ENCODE measurements around the gene OR10H1.
"Not testable (repeated sequence)": the region's sequence is repeated elsewhere in the genome, so short reads cannot be mapped to it uniquely, and the experiment has no call there.

OR10H1 gene

DNA sequence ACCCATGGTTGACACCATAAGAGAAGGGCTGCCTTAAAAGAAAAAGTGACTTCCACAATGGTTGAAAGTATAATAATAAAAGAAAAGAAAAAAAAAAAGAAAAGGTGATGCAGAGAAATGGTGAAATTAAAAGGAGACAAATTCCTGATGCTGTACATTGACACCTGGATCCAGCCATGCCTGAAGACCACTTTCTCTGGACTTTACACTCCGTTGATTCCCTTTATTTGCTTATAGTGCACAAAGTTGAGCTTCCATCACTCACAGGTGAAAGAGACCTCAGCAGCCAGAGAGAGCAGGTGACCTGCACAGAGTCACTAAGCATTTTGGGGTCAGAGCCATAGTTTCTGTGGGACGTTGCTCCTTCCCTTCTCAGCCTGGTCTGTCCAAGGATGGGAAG is 40.2 kb downstream of the OR10H1 start:
- FAIRE-seq = no peak

DNA sequence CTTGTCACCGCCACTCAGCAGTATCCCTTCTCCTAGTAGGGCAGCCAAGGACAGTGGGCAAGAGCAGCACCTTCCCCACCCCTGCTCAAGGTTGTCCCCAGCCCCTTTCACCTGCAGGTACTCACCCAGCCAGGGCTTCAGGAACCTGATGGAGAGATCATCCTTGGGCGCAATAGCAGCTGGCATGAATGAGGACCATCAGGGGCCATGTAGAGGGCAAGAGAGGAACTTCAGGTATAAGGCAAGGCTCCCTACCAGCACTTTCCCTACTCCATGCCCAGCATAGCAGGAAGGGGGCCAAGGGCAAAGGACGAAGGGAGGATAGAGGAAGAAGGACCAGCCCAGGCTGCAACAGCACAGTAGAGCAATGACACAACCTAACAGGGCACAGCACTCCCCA is 41.3 kb downstream of the OR10H1 start:
- not testable (repeated sequence) for FAIRE-seq; DNase-seq (ENCODE audit: low spot score)

More for the DNA sequence above, 40.2 kb downstream of the OR10H1 start:
- no peak for DNase-seq (ENCODE audit: low spot score)

DNA sequence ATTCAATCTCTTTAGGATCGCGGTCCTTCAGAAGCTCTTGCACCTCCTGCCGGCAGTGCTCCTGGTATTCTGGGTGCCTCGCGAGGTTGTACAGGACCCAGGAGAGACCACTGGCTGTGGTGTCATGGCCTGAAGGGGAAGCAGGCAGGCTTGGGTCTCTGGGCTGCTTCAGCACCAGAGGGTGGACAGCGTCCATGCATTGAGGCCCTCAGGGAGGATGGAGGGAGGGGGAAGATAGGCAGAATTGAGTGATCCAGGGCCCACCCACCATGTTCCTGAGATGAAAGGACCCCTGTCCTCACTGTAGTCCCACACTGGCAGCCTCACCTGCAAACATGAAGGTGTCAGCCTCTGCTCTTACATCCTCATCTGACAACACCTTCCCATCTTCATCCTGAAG is 45.9 kb downstream of the OR10H1 start:
- DNase-seq (ENCODE audit: low spot score) = no peak
- no peak for FAIRE-seq

DNA sequence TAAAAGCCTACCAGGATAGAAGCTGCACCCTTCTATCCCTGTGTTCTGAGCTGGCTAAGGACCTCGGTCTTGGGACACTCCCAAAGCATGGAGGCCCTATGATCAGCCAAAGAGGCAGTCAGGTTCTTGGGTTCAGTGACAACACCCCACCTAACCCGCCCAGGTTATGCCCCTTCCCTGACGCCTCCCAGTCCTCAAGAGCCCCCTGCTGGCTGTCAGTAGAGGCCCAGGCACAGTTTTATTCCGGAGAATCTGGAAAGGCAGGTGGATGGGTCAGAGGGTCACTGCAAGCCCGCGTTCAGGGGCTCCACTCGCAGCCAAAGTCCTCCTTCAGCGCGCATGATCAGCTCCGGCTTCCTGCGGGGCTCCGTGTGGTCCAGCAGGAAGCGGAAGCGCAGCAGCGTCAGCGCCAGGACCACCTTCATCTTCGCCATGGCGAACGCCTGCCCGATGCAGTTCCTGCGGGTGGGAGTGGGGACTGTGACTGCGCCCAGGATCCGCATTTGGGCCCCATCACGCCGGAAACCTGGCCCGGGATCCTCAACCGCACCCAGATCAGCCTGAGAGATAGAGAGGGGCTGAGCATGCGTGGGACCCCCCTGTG is 55.4 kb downstream of the OR10H1 start:
- DNase-seq (ENCODE audit: low spot score) = peak; percentile 26
- no peak for FAIRE-seq

DNA sequence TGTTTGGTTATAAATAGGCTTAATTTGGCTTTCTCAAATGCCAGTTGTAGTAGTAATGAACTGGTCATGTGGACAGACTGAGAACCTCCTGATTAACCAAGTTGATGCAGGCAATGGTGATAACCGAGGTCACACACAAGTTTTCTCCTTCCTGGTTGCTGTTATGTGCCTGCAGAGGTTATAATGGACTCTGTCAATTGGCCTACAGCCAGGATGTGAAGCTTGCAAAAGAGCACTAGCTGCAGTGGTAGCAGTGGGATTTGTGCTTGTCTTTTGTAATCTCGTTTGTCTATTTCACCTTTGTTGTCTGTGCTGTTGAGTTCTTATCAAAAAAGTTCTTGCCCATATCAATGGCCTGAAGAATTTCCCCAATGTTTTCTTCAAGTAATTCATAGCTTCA is 57.1 kb downstream of the OR10H1 start:
- DNase-seq (ENCODE audit: low spot score) (no peak), FAIRE-seq (no peak)
